Activated CD4-positive, alpha-beta T cell treated with anti-CD3 and anti-CD28 coated beads, Interleukin-2, amount 50 U/mL, for 24 hours (primary cell): ENCODE data around the gene MTHFD1L.

Experiments used
- DNase-seq, 2 donors: peaks; one replicate each; pipeline ENCODE4 v3.0.0-alpha.2; 2020; ENCODE audit warnings: low read depth in 1 of 2, low spot score in 1 of 2

The MTHFD1L gene

DNA sequence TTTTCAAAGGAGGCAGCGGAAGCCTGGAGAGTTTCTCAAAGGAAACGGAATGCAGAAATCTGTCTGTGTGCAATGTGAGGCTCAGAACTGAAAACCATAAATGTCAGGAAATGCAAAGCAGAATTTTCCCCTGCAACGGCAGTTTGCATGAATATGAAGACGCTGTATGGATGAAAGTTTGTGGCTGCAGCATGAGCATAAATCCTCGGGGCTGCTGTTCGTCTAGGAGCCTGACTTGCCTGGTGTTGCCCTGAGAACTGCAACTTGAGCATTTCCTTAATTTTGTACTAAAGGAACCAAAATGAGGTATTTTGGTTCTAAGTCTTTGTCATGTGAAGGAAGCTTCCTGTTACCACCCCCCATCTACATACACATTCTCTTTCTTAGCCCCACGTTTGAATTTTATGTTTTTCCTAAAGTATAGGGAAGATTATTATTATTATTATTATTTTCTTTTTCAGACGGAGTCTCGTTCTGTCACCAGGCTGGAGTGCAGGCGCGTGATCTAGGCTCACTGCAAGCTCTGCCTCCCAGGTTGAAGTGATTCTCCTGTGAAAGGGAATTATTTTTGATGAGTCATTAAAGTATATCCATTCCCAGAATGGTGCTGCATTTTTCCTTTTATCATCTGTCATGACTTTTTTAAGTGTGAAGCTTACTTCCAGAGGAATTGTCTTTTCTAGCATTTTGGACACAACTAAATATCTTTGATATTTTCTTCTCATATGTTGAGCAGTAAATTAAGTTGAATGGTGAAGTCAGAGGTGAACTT is 33.1 kb downstream of the MTHFD1L start:
- no peak for DNase-seq

DNA sequence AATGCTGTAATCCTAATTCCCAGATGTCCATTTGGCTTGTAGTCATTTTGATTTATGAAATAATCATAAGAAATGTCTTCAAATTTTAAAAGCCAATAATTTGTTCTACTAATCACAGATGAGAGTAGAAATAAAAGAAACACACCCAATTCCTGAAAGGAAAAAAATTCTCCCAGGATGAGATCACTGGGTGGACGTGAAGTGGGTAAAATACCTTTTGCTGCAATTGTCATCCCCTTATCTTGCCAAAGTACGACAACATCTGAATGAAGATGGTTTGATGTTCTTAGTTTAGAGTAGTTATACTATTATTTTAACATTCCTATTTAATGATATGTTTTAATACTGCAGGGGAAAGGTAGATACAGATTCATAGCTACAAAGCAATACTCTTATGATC is 33.7 kb downstream of the MTHFD1L start:
- no peak for DNase-seq

DNA sequence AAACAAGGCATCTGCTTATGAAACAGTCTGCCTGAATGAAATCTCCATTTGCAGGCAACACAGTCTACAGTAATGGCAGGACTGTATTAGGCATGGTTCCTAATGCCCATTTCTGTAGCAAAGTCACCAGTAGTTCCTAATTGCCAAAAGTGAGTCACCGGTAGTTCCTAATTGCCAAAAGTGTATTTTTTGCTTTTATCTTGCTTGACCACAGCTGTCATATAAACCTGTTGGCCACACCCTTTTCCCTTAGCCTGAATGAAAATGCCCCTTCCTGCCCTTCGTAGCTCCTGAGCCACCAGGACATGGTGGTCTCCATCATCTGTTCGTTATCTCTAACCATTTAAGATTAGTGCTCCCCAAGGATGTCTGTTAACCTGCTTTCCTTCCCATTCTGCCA is 34.5 kb downstream of the MTHFD1L start:
- no peak for DNase-seq

DNA sequence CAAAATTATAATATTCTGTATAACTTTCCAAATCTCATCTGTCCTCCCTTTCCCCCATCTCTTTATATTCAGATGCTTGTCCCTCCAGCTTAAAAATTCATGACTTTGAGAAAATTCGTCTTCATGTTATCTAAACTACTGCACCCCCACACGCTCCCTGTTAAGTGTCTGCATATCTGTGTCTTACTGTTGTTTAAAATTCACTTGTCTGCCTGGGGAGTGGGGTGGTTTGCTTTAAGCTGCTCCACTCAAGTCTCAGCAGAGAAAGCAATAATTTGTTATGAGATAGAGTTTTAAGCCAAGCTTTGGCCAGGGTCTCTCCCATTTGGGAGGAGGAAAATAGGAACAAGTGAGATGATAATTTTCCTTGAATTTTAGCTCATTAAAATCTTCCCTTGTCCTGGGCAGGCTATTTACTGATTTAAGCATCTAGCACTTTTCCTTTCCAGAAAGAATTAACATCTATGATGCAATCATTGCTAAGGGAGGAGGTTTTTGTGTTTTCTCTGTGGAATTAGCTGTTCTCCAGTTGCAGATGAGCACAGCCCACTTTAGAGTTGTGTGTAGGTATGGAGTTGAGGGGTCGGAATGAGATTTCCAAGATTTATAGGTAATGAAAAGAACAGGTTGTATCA is 36.8 kb downstream of the MTHFD1L start:
- DNase-seq = no peak

DNA sequence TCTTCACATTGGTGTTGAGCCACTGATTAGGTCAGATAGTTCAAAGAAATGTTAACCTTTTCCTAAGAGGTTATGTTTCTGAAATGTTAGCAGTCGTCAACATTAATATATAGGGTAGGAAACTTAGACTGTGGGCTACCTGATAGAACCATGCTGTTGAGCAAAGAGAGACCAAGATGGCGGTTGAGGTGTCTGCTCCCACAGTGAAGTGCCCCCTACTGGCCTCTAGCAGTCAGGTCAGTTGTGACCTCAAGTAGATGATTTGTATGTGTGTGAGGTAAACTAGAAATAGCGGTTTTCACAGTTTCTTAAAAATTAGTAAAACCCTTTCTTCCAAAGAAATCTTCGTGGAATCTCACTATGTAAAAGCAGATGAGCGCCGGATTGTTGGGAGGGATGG is 40.3 kb downstream of the MTHFD1L start:
- DNase-seq = no peak

DNA sequence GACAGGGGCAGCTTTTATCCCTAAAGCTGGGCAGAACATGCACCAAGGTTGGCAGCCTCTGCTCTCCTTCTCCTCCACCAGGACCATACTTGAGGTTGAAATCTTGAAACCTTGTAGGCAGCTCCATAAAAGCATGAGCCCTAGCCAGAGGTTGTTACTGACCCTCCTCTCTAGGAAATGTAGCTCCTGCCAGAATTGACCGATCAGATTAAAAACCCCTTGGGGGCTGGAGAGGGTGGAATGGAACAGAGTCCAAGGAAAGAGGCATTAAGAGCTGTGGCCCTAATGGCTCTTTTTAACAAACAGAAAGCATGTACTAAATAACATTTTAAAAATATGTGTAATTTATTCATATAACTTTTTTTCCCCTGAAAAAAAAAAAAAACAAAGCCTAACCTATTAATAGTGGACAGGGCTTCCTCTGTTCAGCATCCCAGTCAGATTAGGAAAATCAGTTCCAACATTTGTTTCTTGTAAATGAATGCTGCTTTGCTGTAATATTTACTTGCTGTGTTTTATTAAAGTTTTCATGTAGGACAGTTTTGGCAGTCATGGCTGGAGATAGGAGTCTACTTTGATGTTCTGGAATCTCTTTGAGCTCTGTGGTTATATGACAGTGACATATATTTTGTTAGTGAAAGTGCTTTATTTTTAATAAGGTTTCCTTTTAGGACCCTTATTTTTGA is 41.3 kb downstream of the MTHFD1L start:
- no peak for DNase-seq

DNA sequence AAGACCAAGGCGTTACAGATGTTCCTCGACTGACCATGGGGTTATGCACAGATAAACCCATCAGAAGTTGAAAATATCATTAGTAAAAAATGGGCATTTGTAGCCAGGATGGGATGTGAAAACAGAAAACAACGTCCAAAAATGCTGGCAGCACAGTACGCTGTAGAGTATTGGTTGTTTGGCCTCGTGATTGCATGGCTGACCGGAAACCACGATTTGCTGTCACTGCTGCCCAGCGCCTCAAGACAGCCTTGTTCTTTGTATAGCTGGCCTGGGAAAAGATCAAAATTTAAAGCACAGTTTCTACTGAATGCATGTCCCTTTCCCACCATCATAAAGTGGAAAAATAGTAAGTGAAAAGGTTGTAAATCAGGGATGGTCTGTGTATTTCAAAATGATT is 41.9 kb downstream of the MTHFD1L start:
- no peak for DNase-seq

DNA sequence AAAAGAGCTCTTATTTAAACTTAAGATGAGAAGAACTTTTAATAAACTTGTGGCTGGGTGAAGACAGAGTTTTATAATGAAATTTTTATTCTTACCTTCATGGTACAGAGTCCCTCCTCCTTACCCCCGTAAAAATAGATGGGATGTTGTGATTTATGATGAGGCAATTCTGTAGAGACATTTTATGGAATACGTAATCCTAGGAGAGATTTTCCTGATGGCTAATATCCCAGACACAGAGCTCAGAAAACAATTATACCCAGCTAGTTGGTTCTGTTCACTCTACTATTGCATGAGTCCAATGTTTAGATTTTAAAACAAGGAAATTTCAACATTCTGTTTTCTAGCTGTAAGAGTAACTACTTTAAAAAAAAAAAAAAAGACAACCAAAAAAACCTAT is 43.4 kb downstream of the MTHFD1L start:
- no peak for DNase-seq

DNA sequence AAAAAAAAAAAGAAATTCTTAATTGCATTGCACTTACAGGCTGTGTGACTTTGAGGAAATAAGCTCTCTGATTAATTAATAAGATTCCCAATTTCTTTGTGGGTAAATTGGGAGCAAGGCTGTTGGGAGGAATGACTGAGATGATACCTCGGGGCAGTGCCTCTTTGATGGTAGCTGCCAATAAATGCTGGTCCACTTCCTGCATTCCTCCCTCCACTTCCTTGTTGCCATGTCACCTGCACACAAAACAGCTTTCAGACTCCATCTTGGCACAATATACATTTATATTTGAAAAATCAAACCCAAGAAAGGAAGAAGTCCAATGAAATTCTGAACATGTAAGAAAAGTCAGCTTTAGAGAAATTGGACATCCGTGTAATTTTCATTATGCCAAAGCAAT is 45.1 kb downstream of the MTHFD1L start:
- DNase-seq = no peak

DNA sequence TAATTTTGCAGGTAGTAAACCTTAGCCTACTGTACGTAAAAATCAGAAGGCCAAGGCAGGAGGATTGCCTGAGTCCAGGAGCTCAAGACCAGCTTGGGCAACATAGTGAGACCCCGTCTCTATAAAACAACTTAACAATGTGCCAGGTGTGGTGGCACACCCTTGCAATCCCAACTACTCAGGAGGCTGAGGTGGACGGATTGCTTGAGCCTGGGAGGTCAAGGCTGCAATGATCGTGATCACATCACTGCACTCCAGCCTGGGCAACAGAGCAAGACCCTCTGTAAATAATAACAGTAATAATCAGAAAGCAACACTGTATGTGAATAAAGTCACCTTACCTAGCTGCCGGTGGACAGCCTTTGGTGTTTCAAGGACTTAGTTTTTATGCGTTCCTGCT is 48.9 kb downstream of the MTHFD1L start:
- no peak for DNase-seq

DNA sequence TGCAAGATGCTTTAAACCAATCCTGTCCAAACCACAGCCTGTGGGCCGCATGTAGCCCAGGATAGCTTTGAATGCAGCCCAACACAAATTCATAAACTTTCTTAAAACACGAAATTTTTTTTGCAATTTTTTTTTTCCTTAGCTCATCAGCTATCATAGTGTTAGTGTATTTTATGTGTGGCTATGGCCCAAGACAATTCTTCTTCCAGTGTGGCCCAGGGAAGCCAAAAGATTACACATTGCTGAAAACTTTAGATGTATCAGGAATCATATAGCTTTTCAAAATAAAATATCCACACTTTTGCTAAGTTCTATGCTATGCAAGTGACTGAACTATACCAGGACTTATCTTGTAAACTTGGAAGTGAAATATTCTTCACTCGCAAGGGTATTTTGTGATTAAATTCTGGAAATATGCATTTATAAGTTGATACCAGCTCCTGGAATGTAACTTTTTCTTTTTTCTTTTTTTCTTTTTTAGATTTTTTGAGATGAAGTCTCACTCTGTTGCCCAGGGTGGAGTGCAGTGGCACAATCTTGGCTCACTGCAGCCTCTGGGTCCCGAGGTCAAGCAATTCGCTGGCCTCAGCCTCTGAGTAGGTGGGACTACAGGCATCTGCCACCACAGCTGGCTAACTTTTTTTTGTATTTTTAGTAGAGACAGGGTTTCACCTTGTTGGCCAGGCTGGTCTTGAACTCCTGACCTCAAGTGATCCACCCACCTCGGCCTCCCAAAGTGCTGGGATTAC is 49.8 kb downstream of the MTHFD1L start:
- DNase-seq = no peak

DNA sequence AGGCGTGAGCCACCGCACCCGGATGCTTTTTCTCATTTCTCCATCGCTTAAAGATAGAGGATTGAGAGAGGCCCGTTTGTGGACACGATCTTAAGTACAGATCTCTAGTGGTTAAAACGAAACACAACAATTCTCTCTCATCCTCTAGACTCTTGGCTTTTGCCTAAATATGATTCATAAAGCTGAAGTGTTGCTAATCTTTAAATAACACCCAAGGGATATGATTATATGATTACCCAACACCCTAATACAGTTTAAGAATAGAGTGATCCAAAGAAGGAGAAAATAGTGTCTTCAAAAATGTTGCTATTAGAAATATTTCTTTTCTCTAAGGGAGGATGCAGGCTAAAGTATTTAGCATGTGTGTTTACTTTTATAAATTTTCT is 50.4 kb downstream of the MTHFD1L start:
- DNase-seq = no peak

DNA sequence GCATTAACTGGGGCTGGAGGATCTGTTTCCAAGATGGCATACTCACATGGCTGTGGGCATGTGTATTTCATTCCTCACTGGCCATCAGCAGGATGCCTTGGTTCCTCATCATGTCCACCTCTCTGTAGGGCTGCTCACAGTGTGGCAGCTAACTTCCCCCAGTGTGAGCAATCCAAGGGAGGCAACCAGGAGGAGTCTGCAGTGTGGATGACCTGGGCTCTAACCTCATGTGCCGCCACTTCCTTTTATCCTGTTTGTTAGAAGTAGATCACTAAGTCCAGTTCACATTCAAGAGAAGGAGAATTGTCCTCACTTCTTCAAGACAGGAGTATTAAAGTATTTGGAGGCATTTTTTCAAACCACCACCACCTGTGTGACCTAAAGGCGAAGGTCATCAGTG is 54.4 kb downstream of the MTHFD1L start:
- DNase-seq = no peak

DNA sequence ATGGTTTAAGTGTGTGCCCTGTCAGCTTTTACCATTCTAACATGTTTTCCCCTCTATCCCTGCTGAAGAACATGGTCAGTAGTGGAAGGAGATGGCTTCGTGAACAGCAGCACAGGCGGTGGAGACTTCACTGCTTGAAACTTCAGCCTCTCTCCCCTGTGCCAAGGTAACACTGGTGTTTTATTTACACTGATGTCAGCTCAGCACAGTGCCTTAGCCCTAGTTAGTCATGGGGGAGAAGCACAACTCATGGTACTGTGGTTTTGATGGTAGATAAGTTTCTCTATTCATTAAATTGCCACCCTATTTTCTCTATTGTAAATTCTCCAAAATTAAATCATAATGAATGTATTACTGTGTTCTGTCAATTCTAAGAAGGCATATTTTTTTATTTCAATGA is 56.6 kb downstream of the MTHFD1L start:
- no peak for DNase-seq

DNA sequence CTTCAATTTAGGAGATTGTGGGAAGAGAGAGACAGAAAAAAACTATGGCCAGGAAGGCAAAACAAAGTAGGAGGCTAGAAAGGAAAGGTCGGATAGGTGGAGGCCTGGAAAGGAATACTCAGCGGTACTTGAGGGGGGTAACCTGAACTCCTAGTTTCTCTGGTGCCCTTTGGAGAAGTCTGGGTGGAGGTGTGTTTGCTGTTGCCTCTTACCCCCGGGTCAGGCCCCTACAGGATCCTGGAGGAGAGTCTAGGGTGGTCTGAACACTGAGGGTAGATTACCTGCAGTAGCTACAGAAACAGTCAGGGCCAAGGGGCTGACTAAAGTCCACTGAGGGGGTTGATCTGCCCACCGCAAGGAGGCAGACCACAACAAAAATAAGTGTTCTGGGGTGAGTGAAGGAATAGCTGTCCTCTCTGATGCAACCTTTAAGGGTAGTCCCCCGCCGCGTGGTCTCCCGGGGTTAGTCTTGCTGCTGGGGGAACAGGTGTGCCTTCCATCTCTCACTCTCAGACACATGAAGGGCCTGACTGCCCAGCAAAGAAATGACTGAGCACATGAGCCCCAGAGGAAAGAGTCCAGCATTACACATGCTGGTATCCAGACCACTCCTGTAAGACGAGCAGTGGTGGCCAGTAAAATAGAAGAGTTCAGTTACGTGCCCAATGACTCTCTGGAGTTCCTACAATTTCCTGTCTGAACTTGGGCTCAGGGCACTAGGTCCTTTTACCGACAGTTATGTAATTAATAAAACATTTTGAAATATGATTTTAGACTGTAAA is 59.5 kb downstream of the MTHFD1L start:
- no peak for DNase-seq

DNA sequence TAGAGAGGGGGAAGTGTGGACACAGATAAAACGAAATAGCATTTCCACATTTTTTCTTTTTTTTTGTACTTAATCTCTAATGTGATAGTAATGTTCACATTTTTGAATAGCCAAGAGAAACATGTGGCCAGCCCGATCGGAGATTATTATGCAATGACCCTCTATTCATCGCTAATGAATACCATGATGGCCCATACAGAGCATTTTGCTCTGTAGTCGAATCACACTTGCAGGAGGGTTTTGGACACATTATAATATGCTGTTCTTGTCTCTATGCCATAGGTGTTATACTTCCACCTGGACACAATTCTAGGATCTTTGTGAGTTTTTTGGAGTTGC is 60.1 kb downstream of the MTHFD1L start:
- no peak for DNase-seq

DNA sequence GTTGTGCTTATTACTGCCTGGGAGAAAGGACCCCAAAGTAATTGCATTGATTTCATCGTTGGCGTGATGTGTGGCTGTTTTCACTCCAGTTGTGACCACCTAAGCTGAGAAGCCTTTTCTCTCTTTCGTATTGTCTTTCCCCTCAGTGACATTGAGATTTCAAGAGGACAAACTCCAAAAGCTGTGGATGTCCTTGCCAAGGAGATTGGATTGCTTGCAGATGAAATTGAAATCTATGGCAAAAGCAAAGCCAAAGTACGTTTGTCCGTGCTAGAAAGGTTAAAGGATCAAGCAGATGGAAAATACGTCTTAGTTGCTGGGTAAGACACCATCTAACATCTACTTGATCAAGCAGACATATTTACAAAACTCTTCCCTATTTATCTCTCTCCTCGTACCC is 60.5 kb downstream of the MTHFD1L start:
- no peak for DNase-seq

DNA sequence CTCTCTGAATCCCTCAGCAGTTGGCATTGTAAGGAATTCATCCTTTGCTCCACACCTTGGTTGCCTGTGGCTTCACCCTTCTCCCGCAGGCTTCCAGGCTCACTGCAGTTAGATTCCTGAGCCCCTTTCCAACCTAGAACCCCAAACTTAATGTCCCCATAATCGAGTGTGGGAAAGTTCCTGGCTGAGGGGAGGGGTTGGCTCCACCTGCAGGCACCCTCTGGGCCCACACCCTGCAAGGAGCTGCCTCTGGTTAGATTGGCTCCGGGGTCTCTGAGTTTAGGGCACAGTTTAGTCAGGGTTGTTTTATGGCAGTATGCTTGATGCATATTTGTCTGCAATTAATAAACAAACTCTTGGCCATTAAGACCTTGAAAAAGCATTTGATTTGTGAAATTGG is 63.4 kb downstream of the MTHFD1L start:
- no peak for DNase-seq

DNA sequence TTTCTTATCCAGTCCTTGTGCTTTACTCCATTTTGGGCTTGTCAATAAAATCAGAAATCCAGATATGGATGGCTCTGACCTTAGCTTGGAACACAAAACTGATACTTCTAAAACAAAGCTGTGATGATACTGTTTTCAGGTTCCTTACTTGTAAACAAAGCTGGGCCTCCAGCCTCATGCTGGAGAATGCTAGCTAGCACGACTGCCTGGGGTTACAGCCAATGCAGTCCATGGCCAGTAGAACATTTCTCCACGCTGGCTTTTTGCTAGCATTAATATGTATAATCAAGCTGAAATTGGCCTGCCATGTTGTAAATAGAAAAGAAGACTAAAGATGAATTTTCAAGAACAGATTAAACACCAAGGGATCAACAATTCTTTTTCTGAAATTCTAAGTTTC is 63.9 kb downstream of the MTHFD1L start:
- DNase-seq = no peak

DNA sequence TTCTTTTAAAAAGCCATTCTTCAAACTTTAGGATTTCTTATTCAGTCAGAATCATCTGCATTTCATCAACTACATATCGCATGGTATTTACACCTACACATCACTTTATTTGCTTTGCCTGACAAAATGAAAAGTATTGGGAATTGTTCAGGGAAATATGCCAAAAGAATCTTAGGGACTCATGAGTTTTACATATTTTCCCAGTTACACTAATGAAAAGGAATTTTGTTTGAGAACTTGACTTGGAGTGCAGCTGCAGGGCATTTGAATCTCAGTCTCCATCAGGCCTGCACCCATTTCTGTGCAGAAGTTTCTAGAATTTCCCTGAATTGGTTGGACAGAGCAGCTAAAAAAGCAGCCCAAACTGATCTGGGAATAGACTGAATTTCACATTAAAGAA is 65.3 kb downstream of the MTHFD1L start:
- no peak for DNase-seq

DNA sequence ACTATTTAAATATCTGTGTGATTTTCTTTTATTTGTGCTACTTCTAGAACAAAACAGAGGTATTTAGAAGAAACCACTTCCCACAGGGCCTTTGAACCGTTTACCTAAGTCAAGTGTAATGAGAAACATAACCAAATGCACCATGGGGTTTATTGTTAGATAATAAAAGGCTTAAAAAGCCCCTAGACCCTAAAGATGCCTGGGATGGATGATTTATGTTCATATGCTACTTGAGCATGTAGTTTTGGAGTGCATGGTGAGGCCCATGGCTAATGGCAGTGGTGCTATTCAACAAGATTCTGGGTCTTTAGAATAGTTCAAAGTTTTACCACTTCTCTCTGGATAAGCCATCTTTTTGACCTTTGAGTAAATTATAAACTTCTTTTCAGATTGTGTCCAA is 65.9 kb downstream of the MTHFD1L start:
- no peak for DNase-seq
